Activated CD8-positive, alpha-beta T cell treated with anti-CD3 and anti-CD28 coated beads for 36 hours (primary cell): ENCODE results near the gene RNF213. TPM values are rescaled to one million over a fixed set of nuclear protein-coding genes. Genes with fewer than 3 reads are reported as not detected.

Experiments
- ATAC-seq: fragments of 200-7000 bp; cut with Tn5 transposase; one replicate; pipeline ENCODE4 v1.10.0; 2021; ENCODE audit warnings: mild to moderate bottlenecking, moderate library complexity
- CTCF ChIA-PET: fragments of 350-600 bp; sonication (Branson Sonifier 250); formaldehyde crosslinking; loops from one replicate; lab custom pipeline; 2021; ENCODE audit warnings: antibody characterized with exemption; lab: Charles Lee
- POLR2A ChIA-PET: fragments of 350-600 bp; sonication (Branson Sonifier 250); formaldehyde crosslinking; loops from one replicate; lab custom pipeline; 2021; ENCODE audit warnings: antibody characterized with exemption; lab: Charles Lee
- DNase-seq: peaks from one replicate; pipeline ENCODE4 v3.0.0-alpha.2; 2020
- H3K27ac Mint-ChIP-seq: one replicate; pipeline ENCODE4 v1.8.0; 2021; ENCODE audit warnings: mild to moderate bottlenecking, mixed read lengths
- H3K27me3 Mint-ChIP-seq: one replicate; pipeline ENCODE4 v1.8.0; 2021; ENCODE audit warnings: mixed read lengths
- H3K36me3 Mint-ChIP-seq: one replicate; pipeline ENCODE4 v1.8.0; 2021; ENCODE audit warnings: low read depth, mixed read lengths
- H3K4me1 Mint-ChIP-seq: one replicate; pipeline ENCODE4 v1.8.0; 2021; ENCODE audit warnings: low read depth, mixed read lengths
- H3K4me3 Mint-ChIP-seq: one replicate; pipeline ENCODE4 v1.8.0; 2021; ENCODE audit warnings: mild to moderate bottlenecking, moderate library complexity, mixed read lengths
- H3K9me3 Mint-ChIP-seq: one replicate; pipeline ENCODE4 v1.8.0; 2021; ENCODE audit warnings: mixed read lengths
- intact Hi-C: fragments of 100-400 bp; cut with micrococcal nuclease; formaldehyde crosslinking; loops from one replicate; pipeline ENCODE4 v1.10.0; 2022
- total RNA-seq, 2 experiments: library from RNA; stranded (reverse); gene quantifications; one replicate each; pipeline ENCODE4 v1.2.3, GENCODE V29; 2021
- TF ChIP-seq, protein P1 (sequence below): fragments of 200-600 bp; IDR thresholded peaks from one replicate; pipeline ENCODE4 v1.8.0; 2022; ENCODE audit warnings: antibody characterized with exemption, mild to moderate bottlenecking

RNF213 gene
- total RNA-seq, 2 experiments from 2014 or later, result 131 to 142 TPM

GRCh38 chr17:80418589-80418988 is 157.9 kb downstream of the RNF213 start:
- intact Hi-C loops, result no loop called here
- Mint-ChIP-seq H3K27me3 (peaks cover 6% of the 10 kb centered on the region), H3K4me3 (no peak overlapping the region)

GRCh38 chr17:80419255-80419654 is 158.6 kb downstream of the RNF213 start:
- no peak for ATAC-seq
- H3K27ac Mint-ChIP-seq, result no peak overlapping the region
- POLR2A ChIA-PET, result no interaction called here
- DNase-seq, result no peak
- H3K9me3 Mint-ChIP-seq, result no peaks in the 10 kb centered on the region
- H3K27me3 Mint-ChIP-seq, result peaks cover 3% of the 10 kb centered on the region
- intact Hi-C loops, result no loop called here
- CTCF ChIA-PET, result no interaction called here
- peaks cover 2% of the 10 kb centered on the region for H3K36me3 Mint-ChIP-seq
- TF ChIP-seq, protein P1, sequence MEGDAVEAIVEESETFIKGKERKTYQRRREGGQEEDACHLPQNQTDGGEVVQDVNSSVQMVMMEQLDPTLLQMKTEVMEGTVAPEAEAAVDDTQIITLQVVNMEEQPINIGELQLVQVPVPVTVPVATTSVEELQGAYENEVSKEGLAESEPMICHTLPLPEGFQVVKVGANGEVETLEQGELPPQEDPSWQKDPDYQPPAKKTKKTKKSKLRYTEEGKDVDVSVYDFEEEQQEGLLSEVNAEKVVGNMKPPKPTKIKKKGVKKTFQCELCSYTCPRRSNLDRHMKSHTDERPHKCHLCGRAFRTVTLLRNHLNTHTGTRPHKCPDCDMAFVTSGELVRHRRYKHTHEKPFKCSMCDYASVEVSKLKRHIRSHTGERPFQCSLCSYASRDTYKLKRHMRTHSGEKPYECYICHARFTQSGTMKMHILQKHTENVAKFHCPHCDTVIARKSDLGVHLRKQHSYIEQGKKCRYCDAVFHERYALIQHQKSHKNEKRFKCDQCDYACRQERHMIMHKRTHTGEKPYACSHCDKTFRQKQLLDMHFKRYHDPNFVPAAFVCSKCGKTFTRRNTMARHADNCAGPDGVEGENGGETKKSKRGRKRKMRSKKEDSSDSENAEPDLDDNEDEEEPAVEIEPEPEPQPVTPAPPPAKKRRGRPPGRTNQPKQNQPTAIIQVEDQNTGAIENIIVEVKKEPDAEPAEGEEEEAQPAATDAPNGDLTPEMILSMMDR, result no peak
- H3K4me3 Mint-ChIP-seq, result no peak overlapping the region
- peaks cover 23% of the 10 kb centered on the region for H3K4me1 Mint-ChIP-seq

More at GRCh38 chr17:80418589-80418988, 157.9 kb downstream of the RNF213 start:
- ChIA-PET POLR2A (no interaction called here), CTCF (no interaction called here)
- Mint-ChIP-seq H3K4me1 (peaks cover 22% of the 10 kb centered on the region), H3K9me3 (no peaks in the 10 kb centered on the region), H3K36me3 (peaks cover 2% of the 10 kb centered on the region), H3K27ac (no peak overlapping the region)
- DNase-seq (no peak), ATAC-seq (no peak)
- TF ChIP-seq, protein P1, result no peak

GRCh38 chr17:80421381-80422090 is 160.9 kb downstream of the RNF213 start:
- POLR2A ChIA-PET, result interaction anchor here (0.6 kb wide), 1 partner anchor 1148 kb away, joined by 3 read pairs; no protein-coding TSS in a partner anchor
- no peaks in the 10 kb centered on the region for H3K27me3 Mint-ChIP-seq
- CTCF ChIA-PET, result no interaction called here

DNA sequence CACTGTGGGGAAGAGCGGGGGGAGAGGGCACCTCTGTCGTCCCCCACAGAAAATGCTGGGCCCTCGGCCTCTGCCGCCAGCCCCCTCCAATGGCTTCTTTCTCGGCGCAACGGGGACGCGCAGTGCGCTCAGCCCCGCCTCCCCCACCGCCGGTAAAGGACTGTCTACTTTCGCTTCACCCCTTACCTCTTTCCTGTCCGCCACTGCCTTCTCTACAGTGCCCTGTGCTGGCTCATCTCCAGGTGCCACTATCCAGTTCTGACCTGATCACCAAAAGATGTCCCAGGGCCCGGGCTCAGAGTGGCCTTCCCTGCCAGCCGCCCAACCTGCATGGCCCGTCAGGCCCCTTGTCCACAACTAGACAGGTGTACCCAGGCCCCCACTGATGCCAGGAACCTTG is 161.6 kb downstream of the RNF213 start:
- Mint-ChIP-seq H3K4me3 (no peak overlapping the region), H3K36me3 (no peaks in the 10 kb centered on the region), H3K9me3 (no peaks in the 10 kb centered on the region), H3K27ac (no peak overlapping the region), H3K4me1 (peaks cover 13% of the 10 kb centered on the region), H3K27me3 (no peaks in the 10 kb centered on the region)
- DNase-seq (no peak), ATAC-seq (no peak)
- ChIA-PET CTCF (no interaction called here), POLR2A (interaction anchor here (0.6 kb wide), 1 partner anchor 1148 kb away, joined by 3 read pairs; no protein-coding TSS in a partner anchor)
- TF ChIP-seq, protein P1, result no peak
- intact Hi-C loops, result no loop called here

More at GRCh38 chr17:80421381-80422090, 160.9 kb downstream of the RNF213 start:
- TF ChIP-seq, protein P1, result no peak
- Mint-ChIP-seq H3K27ac (no peak overlapping the region), H3K9me3 (no peaks in the 10 kb centered on the region), H3K4me3 (no peak overlapping the region), H3K36me3 (no peaks in the 10 kb centered on the region), H3K4me1 (peaks cover 16% of the 10 kb centered on the region)
- intact Hi-C loops, result no loop called here
- ATAC-seq, result no peak
- DNase-seq, result no peak

GRCh38 chr17:80422981-80423380 is 162.3 kb downstream of the RNF213 start:
- TF ChIP-seq, protein P1, result no peak
- Mint-ChIP-seq H3K4me1 (peaks cover 11% of the 10 kb centered on the region), H3K9me3 (no peaks in the 10 kb centered on the region), H3K36me3 (no peaks in the 10 kb centered on the region), H3K27ac (no peak overlapping the region), H3K4me3 (no peak overlapping the region), H3K27me3 (no peaks in the 10 kb centered on the region)
- intact Hi-C loops, result no loop called here
- ATAC-seq, result no peak
- CTCF ChIA-PET, result no interaction called here
- POLR2A ChIA-PET, result no interaction called here
- no peak for DNase-seq
